GM19438 (cell line): ENCODE results near the gene F9.

Experiments
- ATAC-seq: cut with Tn5 transposase; IDR thresholded peaks from one replicate; pipeline ENCODE4 v1.9.1; 2021; ENCODE audit warnings: low read depth; ENCODE audit not compliant: unreplicated experiment

Gene F9

DNA sequence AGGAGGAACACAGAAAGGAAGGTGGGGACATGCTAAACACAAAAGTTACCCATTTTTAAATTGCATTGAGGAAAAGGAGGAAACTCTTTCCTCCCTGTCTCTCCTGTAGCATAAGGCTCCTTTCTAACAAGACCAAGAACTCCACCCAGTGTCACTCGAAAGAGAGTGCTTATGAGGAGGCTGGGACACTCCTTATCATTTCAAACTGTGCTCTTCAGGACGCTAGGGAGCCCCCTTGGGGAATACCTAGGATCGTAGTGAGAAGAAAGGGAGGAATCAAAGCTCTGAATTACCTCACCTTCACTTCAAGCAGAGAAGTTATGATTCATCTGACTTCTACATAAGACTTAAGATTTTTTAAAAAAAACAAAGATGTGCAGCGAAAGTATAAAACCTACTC is 65.5 kb downstream of the F9 start:
- ATAC-seq = no peak

DNA sequence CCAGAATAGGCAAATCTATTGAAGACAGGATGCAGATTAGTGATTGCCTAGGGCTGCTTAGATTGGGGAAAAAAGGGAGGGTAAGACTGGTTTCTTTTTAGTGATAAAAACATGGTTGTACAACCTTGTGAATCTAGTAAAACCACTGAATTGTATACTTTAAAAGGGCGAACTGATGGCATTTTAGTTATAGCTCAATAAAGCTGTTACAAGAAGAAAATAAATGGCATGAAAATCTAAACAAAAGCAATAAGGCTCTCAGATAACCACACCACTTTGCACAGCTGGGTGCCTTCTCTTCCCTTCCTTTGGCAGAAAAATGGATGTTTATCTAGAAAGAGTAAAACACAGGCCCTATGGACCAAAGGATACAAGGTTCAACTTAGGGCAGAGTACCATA is 69.6 kb downstream of the F9 start:
- no peak for ATAC-seq
